ENCODE data around the gene ASS1. TPM values are rescaled to one million over a fixed set of nuclear protein-coding genes. Genes with fewer than 3 reads are reported as not detected.

Gene ASS1
- total and polyA plus RNA-seq, 2 of the 13 experiments (the other 11 are each of a cell fraction or from before 2014, with no cell fraction given), result 77.6 to 122 TPM

DNA sequence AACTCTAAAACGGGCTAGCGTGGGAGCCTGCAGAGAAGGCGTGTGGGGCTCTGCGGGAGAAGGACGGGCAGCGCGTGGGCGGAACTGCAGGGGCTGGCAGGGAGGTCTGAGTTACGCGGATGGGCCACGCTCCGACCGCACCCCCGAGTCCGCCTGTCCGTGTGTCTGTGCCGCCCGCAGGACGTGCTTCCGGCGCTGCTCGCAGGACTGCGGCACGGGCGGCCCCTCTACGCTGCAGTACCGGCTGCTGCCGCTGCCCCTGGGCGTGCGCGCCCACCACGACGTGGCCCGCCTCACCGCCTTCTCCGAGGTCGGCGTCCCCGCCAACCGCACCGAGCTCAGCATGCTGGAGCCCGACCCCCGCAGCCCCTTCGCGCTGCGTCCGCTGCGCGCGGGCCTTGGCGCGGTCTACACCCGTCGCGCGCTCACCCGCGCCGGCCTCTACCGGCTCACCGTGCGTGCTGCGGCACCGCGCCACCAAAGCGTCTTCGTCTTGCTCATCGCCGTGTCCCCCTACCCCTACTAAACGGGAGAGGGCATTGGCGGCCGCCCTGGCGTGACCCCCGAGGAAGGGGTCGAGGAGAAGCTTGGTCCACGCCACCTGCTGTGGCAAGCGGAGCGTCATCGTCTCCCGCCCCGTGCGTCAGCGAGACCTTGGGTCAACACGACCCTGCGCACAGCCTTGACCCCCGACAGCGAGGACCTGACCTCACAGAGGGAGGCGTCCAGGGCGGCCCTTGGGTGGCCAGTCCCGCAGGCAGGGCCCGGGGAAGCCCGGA lies 11.4 kb upstream of the ASS1 start (continued):
- TF ChIP-seq ZNF234 (CRISPR knock-in tag; conservative IDR thresholded peaks at IDR 0.05) (no peak), GTF3A (CRISPR knock-in tag; conservative IDR thresholded peaks at IDR 0.05) (no peak), ASH2L (IDR thresholded peaks at IDR 0.05; ENCODE audit: insufficient read length, low read depth, low read length) (peak; percentile 69), TCF7L2 (IDR thresholded peaks at IDR 0.05; ENCODE audit: low read depth, low read length) (no peak), PLRG1 (conservative IDR thresholded peaks at IDR 0.05) (no peak), MTF1 (CRISPR knock-in tag; IDR thresholded peaks at IDR 0.05) (no peak), NR2F1 (CRISPR knock-in tag; IDR thresholded peaks at IDR 0.05) (peak; percentile 77 to 97), GZF1 (CRISPR knock-in tag; IDR thresholded peaks at IDR 0.05) (no peak), ZNF225 (CRISPR knock-in tag; IDR thresholded peaks at IDR 0.05) (no peak), NR2F6 (IDR thresholded peaks at IDR 0.05) (peak; percentile 88; the same call in 1 of the 2 replicates), NR2F6 (CRISPR knock-in tag; IDR thresholded peaks at IDR 0.05) (peak; percentile 95), CBX5 (CRISPR knock-in tag; IDR thresholded peaks at IDR 0.05; ENCODE audit: borderline replicate concordance) (no peak), ZSCAN9 (CRISPR knock-in tag; IDR thresholded peaks at IDR 0.05; ENCODE audit: borderline replicate concordance) (no peak)
- TF ChIP-seq, protein P1, sequence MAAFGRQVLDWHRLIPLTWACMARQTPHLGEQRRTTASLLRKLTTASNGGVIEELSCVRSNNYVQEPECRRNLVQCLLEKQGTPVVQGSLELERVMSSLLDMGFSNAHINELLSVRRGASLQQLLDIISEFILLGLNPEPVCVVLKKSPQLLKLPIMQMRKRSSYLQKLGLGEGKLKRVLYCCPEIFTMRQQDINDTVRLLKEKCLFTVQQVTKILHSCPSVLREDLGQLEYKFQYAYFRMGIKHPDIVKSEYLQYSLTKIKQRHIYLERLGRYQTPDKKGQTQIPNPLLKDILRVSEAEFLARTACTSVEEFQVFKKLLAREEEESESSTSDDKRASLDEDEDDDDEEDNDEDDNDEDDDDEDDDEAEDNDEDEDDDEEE (CRISPR knock-in tag; IDR thresholded peaks at IDR 0.05), result 0 out of 2 replicates have a peak, but pooled peaks have one; percentile 69
- TF ChIP-seq, protein P2, sequence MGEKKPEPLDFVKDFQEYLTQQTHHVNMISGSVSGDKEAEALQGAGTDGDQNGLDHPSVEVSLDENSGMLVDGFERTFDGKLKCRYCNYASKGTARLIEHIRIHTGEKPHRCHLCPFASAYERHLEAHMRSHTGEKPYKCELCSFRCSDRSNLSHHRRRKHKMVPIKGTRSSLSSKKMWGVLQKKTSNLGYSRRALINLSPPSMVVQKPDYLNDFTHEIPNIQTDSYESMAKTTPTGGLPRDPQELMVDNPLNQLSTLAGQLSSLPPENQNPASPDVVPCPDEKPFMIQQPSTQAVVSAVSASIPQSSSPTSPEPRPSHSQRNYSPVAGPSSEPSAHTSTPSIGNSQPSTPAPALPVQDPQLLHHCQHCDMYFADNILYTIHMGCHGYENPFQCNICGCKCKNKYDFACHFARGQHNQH (CRISPR knock-in tag; IDR thresholded peaks at IDR 0.05), result no peak
- TF ChIP-seq, protein P3, sequence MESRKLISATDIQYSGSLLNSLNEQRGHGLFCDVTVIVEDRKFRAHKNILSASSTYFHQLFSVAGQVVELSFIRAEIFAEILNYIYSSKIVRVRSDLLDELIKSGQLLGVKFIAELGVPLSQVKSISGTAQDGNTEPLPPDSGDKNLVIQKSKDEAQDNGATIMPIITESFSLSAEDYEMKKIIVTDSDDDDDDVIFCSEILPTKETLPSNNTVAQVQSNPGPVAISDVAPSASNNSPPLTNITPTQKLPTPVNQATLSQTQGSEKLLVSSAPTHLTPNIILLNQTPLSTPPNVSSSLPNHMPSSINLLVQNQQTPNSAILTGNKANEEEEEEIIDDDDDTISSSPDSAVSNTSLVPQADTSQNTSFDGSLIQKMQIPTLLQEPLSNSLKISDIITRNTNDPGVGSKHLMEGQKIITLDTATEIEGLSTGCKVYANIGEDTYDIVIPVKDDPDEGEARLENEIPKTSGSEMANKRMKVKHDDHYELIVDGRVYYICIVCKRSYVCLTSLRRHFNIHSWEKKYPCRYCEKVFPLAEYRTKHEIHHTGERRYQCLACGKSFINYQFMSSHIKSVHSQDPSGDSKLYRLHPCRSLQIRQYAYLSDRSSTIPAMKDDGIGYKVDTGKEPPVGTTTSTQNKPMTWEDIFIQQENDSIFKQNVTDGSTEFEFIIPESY (CRISPR knock-in tag; IDR thresholded peaks at IDR 0.05), result no peak
- TF ChIP-seq, protein P4, sequence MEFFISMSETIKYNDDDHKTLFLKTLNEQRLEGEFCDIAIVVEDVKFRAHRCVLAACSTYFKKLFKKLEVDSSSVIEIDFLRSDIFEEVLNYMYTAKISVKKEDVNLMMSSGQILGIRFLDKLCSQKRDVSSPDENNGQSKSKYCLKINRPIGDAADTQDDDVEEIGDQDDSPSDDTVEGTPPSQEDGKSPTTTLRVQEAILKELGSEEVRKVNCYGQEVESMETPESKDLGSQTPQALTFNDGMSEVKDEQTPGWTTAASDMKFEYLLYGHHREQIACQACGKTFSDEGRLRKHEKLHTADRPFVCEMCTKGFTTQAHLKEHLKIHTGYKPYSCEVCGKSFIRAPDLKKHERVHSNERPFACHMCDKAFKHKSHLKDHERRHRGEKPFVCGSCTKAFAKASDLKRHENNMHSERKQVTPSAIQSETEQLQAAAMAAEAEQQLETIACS (CRISPR knock-in tag; IDR thresholded peaks at IDR 0.05), result peak; percentile 47; the same call in 1 of the 2 replicates
- TF ChIP-seq, protein P5, sequence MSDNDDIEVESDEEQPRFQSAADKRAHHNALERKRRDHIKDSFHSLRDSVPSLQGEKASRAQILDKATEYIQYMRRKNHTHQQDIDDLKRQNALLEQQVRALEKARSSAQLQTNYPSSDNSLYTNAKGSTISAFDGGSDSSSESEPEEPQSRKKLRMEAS (IDR thresholded peaks at IDR 0.05), result peak; percentile 95
- TF ChIP-seq, protein P6, sequence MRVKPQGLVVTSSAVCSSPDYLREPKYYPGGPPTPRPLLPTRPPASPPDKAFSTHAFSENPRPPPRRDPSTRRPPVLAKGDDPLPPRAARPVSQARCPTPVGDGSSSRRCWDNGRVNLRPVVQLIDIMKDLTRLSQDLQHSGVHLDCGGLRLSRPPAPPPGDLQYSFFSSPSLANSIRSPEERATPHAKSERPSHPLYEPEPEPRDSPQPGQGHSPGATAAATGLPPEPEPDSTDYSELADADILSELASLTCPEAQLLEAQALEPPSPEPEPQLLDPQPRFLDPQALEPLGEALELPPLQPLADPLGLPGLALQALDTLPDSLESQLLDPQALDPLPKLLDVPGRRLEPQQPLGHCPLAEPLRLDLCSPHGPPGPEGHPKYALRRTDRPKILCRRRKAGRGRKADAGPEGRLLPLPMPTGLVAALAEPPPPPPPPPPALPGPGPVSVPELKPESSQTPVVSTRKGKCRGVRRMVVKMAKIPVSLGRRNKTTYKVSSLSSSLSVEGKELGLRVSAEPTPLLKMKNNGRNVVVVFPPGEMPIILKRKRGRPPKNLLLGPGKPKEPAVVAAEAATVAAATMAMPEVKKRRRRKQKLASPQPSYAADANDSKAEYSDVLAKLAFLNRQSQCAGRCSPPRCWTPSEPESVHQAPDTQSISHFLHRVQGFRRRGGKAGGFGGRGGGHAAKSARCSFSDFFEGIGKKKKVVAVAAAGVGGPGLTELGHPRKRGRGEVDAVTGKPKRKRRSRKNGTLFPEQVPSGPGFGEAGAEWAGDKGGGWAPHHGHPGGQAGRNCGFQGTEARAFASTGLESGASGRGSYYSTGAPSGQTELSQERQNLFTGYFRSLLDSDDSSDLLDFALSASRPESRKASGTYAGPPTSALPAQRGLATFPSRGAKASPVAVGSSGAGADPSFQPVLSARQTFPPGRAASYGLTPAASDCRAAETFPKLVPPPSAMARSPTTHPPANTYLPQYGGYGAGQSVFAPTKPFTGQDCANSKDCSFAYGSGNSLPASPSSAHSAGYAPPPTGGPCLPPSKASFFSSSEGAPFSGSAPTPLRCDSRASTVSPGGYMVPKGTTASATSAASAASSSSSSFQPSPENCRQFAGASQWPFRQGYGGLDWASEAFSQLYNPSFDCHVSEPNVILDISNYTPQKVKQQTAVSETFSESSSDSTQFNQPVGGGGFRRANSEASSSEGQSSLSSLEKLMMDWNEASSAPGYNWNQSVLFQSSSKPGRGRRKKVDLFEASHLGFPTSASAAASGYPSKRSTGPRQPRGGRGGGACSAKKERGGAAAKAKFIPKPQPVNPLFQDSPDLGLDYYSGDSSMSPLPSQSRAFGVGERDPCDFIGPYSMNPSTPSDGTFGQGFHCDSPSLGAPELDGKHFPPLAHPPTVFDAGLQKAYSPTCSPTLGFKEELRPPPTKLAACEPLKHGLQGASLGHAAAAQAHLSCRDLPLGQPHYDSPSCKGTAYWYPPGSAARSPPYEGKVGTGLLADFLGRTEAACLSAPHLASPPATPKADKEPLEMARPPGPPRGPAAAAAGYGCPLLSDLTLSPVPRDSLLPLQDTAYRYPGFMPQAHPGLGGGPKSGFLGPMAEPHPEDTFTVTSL (CRISPR knock-in tag; IDR thresholded peaks at IDR 0.05; ENCODE audit: borderline replicate concordance), result no peak

Data from HepG2 (cell line).